Naive B cell (primary cell): Measurements from ENCODE around the gene ATRNL1. TPM values are rescaled to one million over a fixed set of nuclear protein-coding genes. Genes with fewer than 3 reads are reported as not detected.

Source experiments
- ATAC-seq, 2 donors: fragments of 150-1000 bp; cut with Tn5 transposase; 2 replicates each; pipeline ENCODE4 v1.10.0; 2021; ENCODE audit warnings: low read depth in 2 of 2, mild to moderate bottlenecking in 2 of 2, moderate library complexity in 2 of 2
- DNase-seq: peaks from one replicate; pipeline ENCODE4 v3.0.0; 2022
- H3K27ac Mint-ChIP-seq, 6 donors: one replicate each; pipeline ENCODE4 v1.8.0; 2020 to 2022; ENCODE audit warnings: mild to moderate bottlenecking in 6 of 6, mixed read lengths in 6 of 6, moderate library complexity in 5 of 6, inconsistent platforms in 2 of 6
- H3K27me3 Mint-ChIP-seq, 3 donors: one replicate each; pipeline ENCODE4 v1.8.0; 2021 to 2022; ENCODE audit warnings: mixed read lengths in 3 of 3, mild to moderate bottlenecking in 1 of 3
- H3K36me3 Mint-ChIP-seq, 2 donors: one replicate each; pipeline ENCODE4 v1.8.0; 2020 to 2022; ENCODE audit warnings: mixed read lengths in 2 of 2, inconsistent platforms in 1 of 2, mild to moderate bottlenecking in 1 of 2
- H3K4me1 Mint-ChIP-seq, 3 donors: one replicate each; pipeline ENCODE4 v1.8.0; 2020 to 2022; ENCODE audit warnings: mixed read lengths in 3 of 3, inconsistent platforms in 1 of 3, mild to moderate bottlenecking in 1 of 3, moderate library complexity in 1 of 3
- H3K4me3 Mint-ChIP-seq, 8 donors: one replicate each; pipeline ENCODE4 v1.8.0; 2020 to 2022; ENCODE audit warnings: mild to moderate bottlenecking in 8 of 8, mixed read lengths in 8 of 8, moderate library complexity in 8 of 8, inconsistent platforms in 2 of 8
- H3K9me3 Mint-ChIP-seq, 7 donors: one replicate each; pipeline ENCODE4 v1.8.0; 2020 to 2022; ENCODE audit warnings: mixed read lengths in 7 of 7, mild to moderate bottlenecking in 5 of 7, inconsistent platforms in 2 of 7, moderate library complexity in 1 of 7
- polyA plus RNA-seq, 6 donors: library from polyadenylated mRNA; unstranded; fragments of 300-500 nt; fragmentation: Illumina TruSeq; gene quantifications; one replicate each; pipeline ENCODE4 v1.2.3, GENCODE V29; 2021; ENCODE audit warnings: low read depth in 6 of 6

The ATRNL1 gene
- polyA plus RNA-seq, 6 donors from 2014 or later = 0.03 to 1.7 (median 0.49) TPM; not detected in 2

DNA sequence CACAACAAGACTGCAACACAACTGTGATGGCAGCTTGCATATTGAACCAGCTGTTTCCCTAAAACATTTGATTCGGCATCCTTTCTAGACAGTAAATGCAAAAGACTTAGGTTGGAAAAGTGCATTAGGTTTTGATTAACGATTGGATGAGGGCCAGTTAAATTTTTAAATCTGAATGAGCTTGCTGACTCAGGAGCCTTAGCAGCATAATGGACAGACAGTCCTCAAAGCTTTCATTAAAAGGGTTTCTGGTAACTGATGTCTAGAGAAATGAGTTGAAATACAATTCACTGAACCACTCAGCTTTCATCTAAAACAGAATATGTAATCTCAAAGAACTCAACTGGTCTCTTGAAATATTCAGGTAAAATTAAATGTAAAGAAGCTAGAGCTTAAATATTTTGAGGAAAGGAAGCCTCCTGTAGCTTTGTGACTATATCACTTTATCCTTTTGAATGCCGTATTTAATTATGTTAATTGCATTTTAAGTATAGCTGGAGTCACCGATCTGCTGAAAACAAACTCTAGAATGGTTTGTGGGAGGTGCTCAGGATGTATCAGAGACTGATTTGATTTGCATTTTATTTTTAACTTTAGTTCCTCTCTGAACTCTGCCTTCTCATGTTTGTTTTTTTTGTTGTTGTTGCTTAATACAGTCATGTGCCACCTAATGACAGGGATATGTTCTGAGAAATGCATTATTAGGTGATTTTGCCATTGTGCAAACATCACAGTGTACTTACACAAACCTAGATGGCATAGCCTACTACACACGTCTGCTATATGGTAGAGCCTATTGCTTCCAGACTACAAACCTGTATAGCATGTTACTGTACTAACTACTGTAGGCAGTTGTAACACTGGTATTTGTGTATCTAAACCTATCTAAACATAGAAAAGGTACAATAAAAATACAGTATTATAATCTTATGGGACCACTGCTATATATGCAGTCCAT is 29.2 kb upstream of the ATRNL1 start:
- DNase-seq (no peak), ATAC-seq (no peak)
- Mint-ChIP-seq H3K4me3 (peak overlapping the region in 2 of 8 donors; percentile 4 to 13), H3K27me3 (peaks cover 29 to 38% (median 30%) of the 10 kb centered on the region in 3 donors), H3K36me3 (no peaks in the 10 kb centered on the region), H3K9me3 (peaks cover 0 to 4% (median 0%) of the 10 kb centered on the region in 7 donors), H3K4me1 (peaks cover 0 to 7% (median 5%) of the 10 kb centered on the region in 3 donors), H3K27ac (no peak overlapping the region)

DNA sequence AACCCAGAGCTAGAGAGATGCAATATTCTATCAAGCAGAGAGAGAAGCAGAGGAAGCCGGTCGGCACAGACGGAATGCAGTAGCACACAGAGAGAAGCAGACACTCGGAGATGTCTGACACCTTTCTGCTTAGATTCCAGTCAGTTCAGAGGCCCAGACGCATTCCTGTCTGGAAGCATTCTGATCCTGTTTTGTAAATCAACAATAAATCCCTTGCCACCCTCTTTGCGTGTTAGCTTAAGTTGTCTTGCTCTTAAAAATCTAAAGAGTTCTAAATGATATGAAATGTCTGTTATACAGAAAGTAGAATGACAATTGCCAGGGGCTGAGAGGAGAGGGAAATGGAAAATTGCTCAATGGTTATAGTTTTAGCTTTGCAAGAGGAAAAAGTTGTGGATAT is 27.4 kb upstream of the ATRNL1 start:
- ATAC-seq (no peak), DNase-seq (no peak)
- H3K4me1 Mint-ChIP-seq = peaks cover 0 to 7% (median 5%) of the 10 kb centered on the region in 3 donors
- no peaks in the 10 kb centered on the region for H3K36me3 Mint-ChIP-seq
- no peak overlapping the region for H3K4me3 Mint-ChIP-seq
- no peak overlapping the region for H3K27ac Mint-ChIP-seq
- H3K9me3 Mint-ChIP-seq = peaks cover 0 to 4% (median 0%) of the 10 kb centered on the region in 7 donors
- H3K27me3 Mint-ChIP-seq = peaks cover 26 to 37% (median 30%) of the 10 kb centered on the region in 3 donors

DNA sequence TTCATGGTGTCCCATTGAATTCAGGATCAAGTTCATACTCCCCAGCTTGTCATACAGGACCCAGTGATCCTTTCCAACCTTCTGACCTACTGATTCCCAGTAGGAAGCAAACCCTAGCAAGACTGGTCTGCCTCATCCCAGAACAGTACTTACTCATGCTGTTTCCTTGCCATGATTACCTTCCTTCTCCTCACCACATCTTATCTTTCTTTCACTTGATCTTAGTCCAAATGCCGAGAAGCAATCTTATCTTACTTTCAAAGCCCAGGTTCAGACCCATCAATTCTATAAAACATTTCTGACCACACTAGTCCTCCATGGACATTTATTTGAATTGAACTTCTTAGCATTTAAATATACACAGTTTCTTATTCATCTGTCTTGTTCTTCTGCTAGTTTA is 26.6 kb upstream of the ATRNL1 start:
- H3K9me3 Mint-ChIP-seq = peaks cover 0 to 4% (median 0%) of the 10 kb centered on the region in 7 donors
- peaks cover 19 to 35% (median 28%) of the 10 kb centered on the region in 3 donors for H3K27me3 Mint-ChIP-seq
- no peak for ATAC-seq
- H3K27ac Mint-ChIP-seq = no peak overlapping the region
- no peak overlapping the region for H3K4me3 Mint-ChIP-seq
- H3K4me1 Mint-ChIP-seq = peaks cover 0 to 7% (median 5%) of the 10 kb centered on the region in 3 donors
- no peak for DNase-seq
- H3K36me3 Mint-ChIP-seq = no peaks in the 10 kb centered on the region

DNA sequence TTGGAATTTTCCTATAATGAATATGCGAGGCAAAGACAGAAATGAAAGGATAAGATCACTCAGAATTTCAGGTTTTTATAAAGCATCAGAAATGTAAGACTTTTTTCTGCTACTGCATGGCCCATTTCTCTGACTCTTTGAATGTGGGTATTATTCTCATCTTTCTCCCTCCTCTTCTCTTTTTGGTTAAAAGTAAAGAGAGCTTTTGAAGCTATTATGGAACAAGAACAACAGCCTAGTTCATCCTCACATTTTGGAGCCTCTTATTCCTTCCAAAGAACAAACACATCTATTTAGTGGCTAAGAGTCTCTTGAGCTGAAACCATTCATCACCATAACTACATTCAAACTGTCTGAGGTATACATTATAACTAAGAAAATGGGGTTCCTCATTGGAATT is 19.4 kb upstream of the ATRNL1 start:
- H3K4me3 Mint-ChIP-seq = no peak overlapping the region
- ATAC-seq = no peak
- H3K27me3 Mint-ChIP-seq = peaks cover 23 to 41% (median 26%) of the 10 kb centered on the region in 3 donors
- no peak overlapping the region for H3K27ac Mint-ChIP-seq
- no peaks in the 10 kb centered on the region for H3K4me1 Mint-ChIP-seq
- DNase-seq = no peak
- no peaks in the 10 kb centered on the region for H3K36me3 Mint-ChIP-seq
- H3K9me3 Mint-ChIP-seq = peaks cover 0 to 15% (median 8%) of the 10 kb centered on the region in 7 donors

DNA sequence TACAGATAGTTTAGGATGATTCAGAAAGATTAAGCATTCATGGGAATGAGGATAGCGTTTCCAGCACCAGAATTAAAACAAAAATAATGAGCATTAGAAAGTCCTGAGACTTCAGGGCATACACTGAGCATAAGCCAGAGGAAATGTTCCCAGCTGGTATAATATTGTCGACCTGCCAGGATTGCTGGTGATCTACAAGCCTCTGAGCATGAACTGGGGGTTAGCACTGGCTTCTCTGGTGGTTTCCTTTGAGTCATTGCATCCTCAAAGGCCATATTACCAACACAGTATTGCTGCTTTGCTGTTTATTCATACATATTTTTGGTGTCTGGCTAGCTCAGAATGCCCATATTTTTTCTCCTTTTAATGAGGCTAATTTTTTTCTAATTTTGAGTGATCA is 10.7 kb upstream of the ATRNL1 start:
- Mint-ChIP-seq H3K27ac (no peak overlapping the region), H3K27me3 (peaks cover 17 to 36% (median 35%) of the 10 kb centered on the region in 3 donors), H3K9me3 (peaks cover 11 to 25% (median 14%) of the 10 kb centered on the region in 7 donors), H3K4me3 (no peak overlapping the region), H3K36me3 (peaks cover 7 to 15% of the 10 kb centered on the region in 2 donors), H3K4me1 (no peaks in the 10 kb centered on the region)
- DNase-seq (no peak), ATAC-seq (no peak)

DNA sequence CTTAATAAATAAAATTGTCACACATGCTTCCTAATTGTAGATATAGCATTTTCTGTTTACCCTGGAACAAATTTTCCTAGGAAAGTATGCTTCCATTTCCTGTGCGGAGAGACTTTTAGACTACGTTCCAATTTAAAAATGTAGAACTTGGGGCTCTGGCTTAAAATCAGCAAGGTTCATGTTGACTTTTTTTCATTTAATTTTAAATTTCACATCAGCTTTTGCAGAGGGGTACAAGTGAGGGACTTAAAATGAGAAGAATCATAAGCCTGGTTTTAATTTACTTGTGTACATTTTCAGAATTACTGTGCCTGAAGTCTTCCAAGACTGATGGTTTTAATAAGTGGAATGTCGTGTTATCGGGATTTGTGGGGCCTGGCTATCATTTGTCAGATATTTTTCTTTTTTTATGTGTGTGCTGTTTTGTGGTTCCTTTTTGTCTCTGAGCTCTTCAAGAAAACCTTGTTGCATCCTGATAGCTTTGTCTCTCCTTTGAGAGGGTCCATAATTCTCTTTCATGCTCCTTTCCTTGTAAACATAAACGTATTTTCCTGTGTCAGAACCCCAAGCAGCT is 8.8 kb upstream of the ATRNL1 start:
- H3K4me3 Mint-ChIP-seq = no peak overlapping the region
- DNase-seq (no peak), ATAC-seq (no peak)
- H3K27me3 Mint-ChIP-seq = peaks cover 12 to 41% (median 28%) of the 10 kb centered on the region in 3 donors
- peaks cover 6 to 29% (median 16%) of the 10 kb centered on the region in 7 donors for H3K9me3 Mint-ChIP-seq
- peaks cover 5 to 12% of the 10 kb centered on the region in 2 donors for H3K36me3 Mint-ChIP-seq
- no peak overlapping the region for H3K27ac Mint-ChIP-seq
- no peaks in the 10 kb centered on the region for H3K4me1 Mint-ChIP-seq

DNA sequence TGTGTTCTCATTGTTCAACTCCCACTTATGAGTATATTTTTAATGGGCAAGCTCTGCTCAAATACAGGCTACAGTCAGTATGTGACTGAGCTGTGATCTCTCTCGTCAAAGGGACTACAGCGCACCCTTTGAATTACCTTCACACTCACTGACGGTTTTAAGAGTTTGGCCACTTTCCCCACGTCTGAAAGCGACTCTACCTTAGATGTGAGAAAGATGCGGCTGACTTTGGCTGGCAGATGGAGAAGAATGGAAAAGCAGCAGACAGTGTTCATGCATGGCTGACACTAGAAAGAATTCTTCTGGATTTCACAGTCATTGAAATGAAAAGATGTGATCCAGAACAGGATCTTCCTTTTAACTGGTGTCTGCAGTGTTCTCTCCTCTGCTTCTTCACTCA is 2.0 kb upstream of the ATRNL1 start:
- no peak for DNase-seq
- ATAC-seq = no peak
- peaks cover 0 to 14% of the 10 kb centered on the region in 2 donors for H3K36me3 Mint-ChIP-seq
- H3K27me3 Mint-ChIP-seq = peaks cover 31 to 54% (median 54%) of the 10 kb centered on the region in 3 donors
- H3K4me3 Mint-ChIP-seq = peak overlapping the region in 3 of 8 donors; percentile 45 to 81 (median 81)
- H3K27ac Mint-ChIP-seq = no peak overlapping the region
- H3K4me1 Mint-ChIP-seq = peaks cover 9 to 16% (median 15%) of the 10 kb centered on the region in 3 donors
- H3K9me3 Mint-ChIP-seq = peaks cover 0 to 23% (median 13%) of the 10 kb centered on the region in 7 donors

DNA sequence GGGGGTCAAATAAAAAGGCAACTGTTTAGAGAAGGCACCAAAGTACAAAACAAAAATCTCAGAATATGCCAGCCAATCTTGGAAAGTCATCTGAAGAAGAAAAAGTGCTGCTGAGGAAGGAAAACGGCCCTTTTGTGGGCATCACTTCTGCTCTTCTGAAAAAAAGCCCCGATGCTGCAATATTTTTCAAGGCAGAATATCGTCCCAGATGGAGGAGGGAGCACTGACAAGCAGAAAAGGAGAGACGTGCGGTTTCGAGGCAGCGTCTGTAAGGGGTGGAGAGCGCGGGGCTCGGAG is 959 bp upstream of the ATRNL1 start:
- peaks cover 37 to 58% (median 53%) of the 10 kb centered on the region in 3 donors for H3K27me3 Mint-ChIP-seq
- DNase-seq = no peak
- H3K27ac Mint-ChIP-seq = peak overlapping the region in 2 of 6 donors; percentile 24 to 70
- peak overlapping the region; percentile 78 to 95 (median 90) for H3K4me3 Mint-ChIP-seq
- peaks cover 0 to 16% (median 8%) of the 10 kb centered on the region in 7 donors for H3K9me3 Mint-ChIP-seq
- peaks cover 9 to 16% (median 15%) of the 10 kb centered on the region in 3 donors for H3K4me1 Mint-ChIP-seq
- peaks cover 0 to 11% of the 10 kb centered on the region in 2 donors for H3K36me3 Mint-ChIP-seq
- ATAC-seq = no peak

DNA sequence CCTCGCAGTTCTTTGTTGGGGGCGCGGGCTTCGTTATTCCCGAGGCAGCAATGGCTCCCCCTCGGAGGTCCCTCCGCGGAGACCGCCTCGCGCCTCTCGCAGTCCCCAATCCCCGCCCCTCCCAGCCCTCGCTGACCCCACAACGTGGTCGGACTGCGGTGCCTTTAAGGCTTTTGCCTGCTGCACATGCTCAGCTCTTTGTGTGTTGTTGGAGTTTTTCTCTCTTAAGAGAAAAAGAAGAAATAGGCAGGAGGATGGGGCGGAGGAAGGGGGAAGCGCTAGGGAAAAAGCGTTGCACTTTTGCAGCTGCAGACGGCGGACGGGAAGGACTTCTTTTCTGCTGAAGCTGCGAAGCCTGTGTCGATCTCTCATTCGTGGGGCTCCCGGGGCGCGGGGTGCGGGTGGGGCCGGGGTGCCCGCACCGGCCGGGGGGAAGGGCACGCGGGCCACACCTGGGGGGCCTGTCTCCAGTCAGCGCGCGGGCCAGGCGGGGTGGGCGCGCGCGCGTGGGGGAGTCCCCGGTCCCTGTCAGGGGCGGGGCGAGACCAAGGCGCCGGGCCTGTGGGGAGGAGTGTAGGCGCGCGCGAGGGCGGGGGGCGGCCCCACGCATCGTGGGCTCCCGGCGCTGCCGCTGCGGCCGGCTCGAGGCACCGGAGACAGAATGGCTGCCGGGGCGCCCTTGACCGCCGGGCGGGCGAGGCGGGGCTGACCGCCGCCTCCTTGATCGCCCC is 445 bp upstream of the ATRNL1 start:
- peaks cover 0 to 11% (median 4%) of the 10 kb centered on the region in 7 donors for H3K9me3 Mint-ChIP-seq
- peaks cover 37 to 53% (median 48%) of the 10 kb centered on the region in 3 donors for H3K27me3 Mint-ChIP-seq
- H3K36me3 Mint-ChIP-seq = peaks cover 0 to 6% of the 10 kb centered on the region in 2 donors
- ATAC-seq (peak; percentile 75 to 80), DNase-seq (peak; percentile 35)
- peak overlapping the region; percentile 78 to 95 (median 90) for H3K4me3 Mint-ChIP-seq
- H3K4me1 Mint-ChIP-seq = peaks cover 9 to 16% (median 15%) of the 10 kb centered on the region in 3 donors
- H3K27ac Mint-ChIP-seq = peak overlapping the region in 2 of 6 donors; percentile 24 to 70

DNA sequence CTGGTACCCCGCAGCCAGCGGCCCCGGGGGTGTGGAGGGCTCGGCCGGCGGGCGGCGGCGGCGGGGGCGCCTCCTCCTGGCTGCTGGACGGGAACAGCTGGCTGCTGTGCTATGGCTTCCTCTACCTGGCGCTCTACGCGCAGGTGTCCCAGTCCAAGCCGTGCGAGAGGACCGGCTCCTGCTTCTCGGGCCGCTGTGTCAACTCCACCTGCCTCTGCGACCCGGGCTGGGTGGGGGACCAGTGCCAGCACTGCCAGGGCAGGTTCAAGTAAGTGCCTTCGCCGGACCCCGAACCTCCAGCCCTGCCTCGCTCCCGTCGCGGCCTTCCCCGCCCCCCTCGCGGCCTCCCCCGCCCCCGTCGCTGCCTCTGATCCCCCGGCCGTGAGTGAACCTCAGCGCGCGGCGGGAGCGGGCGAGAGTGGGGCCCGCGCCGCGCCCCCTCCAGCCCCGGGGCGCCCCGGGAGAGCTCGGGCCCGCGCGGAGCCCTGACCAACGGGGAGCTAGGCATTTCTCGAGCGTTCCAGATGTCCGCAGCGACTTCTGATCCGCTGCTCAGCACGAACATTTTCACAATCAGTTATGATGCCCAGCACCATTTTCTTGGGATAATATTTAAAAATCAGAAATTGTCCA is 727 bp downstream of the ATRNL1 start:
- Mint-ChIP-seq H3K27ac (no peak overlapping the region), H3K27me3 (peaks cover 38 to 50% (median 45%) of the 10 kb centered on the region in 3 donors), H3K4me3 (peak overlapping the region; percentile 65 to 84 (median 82)), H3K4me1 (peaks cover 9 to 16% (median 15%) of the 10 kb centered on the region in 3 donors), H3K36me3 (peaks cover 0 to 6% of the 10 kb centered on the region in 2 donors), H3K9me3 (peaks cover 0 to 2% (median 0%) of the 10 kb centered on the region in 7 donors)
- DNase-seq (peak; percentile 19), ATAC-seq (peak; percentile 39 to 56)

DNA sequence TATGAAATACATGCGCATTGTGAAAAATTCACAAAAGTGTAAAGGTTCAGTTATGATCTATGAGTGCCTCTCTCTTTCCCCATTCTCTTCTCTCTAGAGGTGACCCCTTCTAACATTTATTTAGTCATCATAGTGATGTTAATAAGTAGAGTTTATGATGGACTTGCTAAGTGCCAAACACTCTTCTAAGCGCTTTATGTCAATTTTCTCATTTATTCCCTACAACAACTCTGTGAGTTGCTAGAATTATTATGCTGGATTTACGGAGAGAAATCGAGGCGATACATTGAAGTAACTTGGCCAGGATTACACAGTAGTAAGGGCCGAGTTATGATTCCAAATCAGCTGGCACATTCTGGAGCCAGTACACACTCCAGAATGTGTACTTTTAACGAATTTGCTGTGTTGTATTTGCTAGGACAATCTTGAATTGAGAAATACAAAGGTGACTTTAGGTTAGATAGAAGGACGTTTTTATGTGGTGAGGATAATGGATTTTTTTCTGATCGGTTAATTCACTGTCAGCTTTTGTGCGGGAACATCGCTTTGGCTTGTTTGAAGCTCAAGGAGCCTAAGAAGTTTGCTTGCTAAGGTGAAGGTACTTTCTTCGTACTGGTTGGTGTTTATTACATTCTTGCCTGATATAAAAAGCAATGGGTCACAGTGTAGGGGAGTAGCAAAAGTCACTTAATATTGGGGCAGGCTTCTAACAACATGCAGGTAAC is 1.4 kb downstream of the ATRNL1 start:
- Mint-ChIP-seq H3K9me3 (no peaks in the 10 kb centered on the region), H3K27me3 (peaks cover 37 to 46% (median 38%) of the 10 kb centered on the region in 3 donors), H3K4me1 (peaks cover 9 to 16% (median 15%) of the 10 kb centered on the region in 3 donors), H3K27ac (no peak overlapping the region), H3K4me3 (peak overlapping the region; percentile 42 to 82 (median 60)), H3K36me3 (peaks cover 0 to 6% of the 10 kb centered on the region in 2 donors)
- DNase-seq = no peak
- no peak for ATAC-seq

DNA sequence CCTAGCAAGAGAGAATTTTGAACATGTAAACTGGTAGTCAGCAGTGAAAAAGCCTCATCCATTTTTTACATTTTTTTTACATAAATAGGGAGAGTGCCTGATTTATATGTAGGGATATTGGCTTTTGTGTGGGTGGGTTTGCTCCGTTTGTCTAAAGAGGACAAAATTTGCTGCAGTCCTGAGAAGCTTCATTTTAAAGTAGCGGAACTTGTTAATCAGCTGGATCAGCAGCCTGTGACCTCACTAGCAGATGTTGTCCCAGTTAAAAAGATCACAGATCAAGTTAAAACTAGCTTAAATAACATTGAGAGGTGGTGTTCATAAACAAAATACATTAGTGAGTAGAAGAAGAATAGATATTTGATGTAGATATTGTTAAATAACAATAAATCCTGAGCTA is 2.6 kb downstream of the ATRNL1 start:
- Mint-ChIP-seq H3K9me3 (peaks cover 0 to 6% (median 0%) of the 10 kb centered on the region in 7 donors), H3K27me3 (peaks cover 40 to 52% (median 44%) of the 10 kb centered on the region in 3 donors), H3K4me3 (no peak overlapping the region), H3K4me1 (peaks cover 9 to 16% (median 15%) of the 10 kb centered on the region in 3 donors), H3K36me3 (peaks cover 0 to 6% of the 10 kb centered on the region in 2 donors), H3K27ac (no peak overlapping the region)
- ATAC-seq = no peak
- DNase-seq = no peak
